Osteoblast (primary cell): ENCODE measurements around the gene ACCSL. TPM values are rescaled to one million over a fixed set of nuclear protein-coding genes. Genes with fewer than 3 reads are reported as not detected.

Experiments used
- DNase-seq: peaks from one replicate; pipeline ENCODE4 v3.0.0; 2011; ENCODE audit warnings: low spot score, mixed read lengths; ENCODE audit not compliant: insufficient read length; ENCODE audit errors: missing footprints
- H2AFZ ChIP-seq: 2 replicates; pipeline ENCODE4 v1.6.0; 2011; ENCODE audit warnings: mild to moderate bottlenecking, low read length
- H3K27ac ChIP-seq: 2 replicates; pipeline ENCODE4 v1.5.1; 2011; ENCODE audit warnings: mild to moderate bottlenecking, low read depth, low read length, moderate library complexity
- H3K27me3 ChIP-seq: 2 replicates; pipeline ENCODE4 v1.6.0; 2012; ENCODE audit warnings: mild to moderate bottlenecking, control low read depth, inconsistent platforms, low read length, moderate library complexity; ENCODE audit not compliant: insufficient read depth
- H3K36me3 ChIP-seq: 2 replicates; pipeline ENCODE4 v1.5.1; 2011; ENCODE audit warnings: mild to moderate bottlenecking, low read length, control low read depth, moderate library complexity; ENCODE audit not compliant: insufficient read depth
- H3K4me1 ChIP-seq: 2 replicates; pipeline ENCODE4 v1.5.1; 2011; ENCODE audit warnings: mild to moderate bottlenecking, low read length, control low read depth, moderate library complexity; ENCODE audit not compliant: insufficient read depth
- H3K4me2 ChIP-seq: 2 replicates; pipeline ENCODE4 v1.6.0; 2011; ENCODE audit warnings: mild to moderate bottlenecking, low read length; ENCODE audit not compliant: insufficient read depth
- H3K4me3 ChIP-seq: fragments of 200-600 bp; sonication (generic); 3 replicates; pipeline ENCODE4 v1.5.1; 2012; ENCODE audit warnings: mild to moderate bottlenecking, low read length, inconsistent platforms; ENCODE audit not compliant: insufficient read depth
- H3K79me2 ChIP-seq: 2 replicates; pipeline ENCODE4 v1.6.0; 2012; ENCODE audit warnings: mild to moderate bottlenecking, low read length, control low read depth, inconsistent platforms; ENCODE audit not compliant: insufficient read depth
- H3K9me3 ChIP-seq: 2 replicates; pipeline ENCODE4 v1.5.1; 2011; ENCODE audit warnings: low read depth, low read length, control low read depth
- H4K20me1 ChIP-seq: 2 replicates; pipeline ENCODE4 v1.6.0; 2012; ENCODE audit warnings: mild to moderate bottlenecking, low read length, control low read depth; ENCODE audit not compliant: insufficient read depth
- CTCF ChIP-seq: IDR thresholded peaks from 2 replicates; pipeline ENCODE4 v1.5.1; 2011; ENCODE audit warnings: mild to moderate bottlenecking, low read depth, low read length, moderate library complexity; ENCODE audit errors: extremely low read depth
- total RNA-seq: library from RNA; depleted of rRNA; stranded (reverse); fragments of >200 nt; gene quantifications from 2 replicates; pipeline ENCODE4 v1.2.3, GENCODE V29; 2012

The ACCSL gene
- total RNA-seq, 1 donor, result not detected

- DNase-seq, result peak; percentile 82
- H3K4me1 ChIP-seq, result peaks cover 23% of the 10 kb centered on the region
- H2AFZ ChIP-seq, result no peak overlapping the region
- H3K27me3 ChIP-seq, result no peaks in the 10 kb centered on the region
- no peaks in the 10 kb centered on the region for H4K20me1 ChIP-seq
- H3K4me3 ChIP-seq, result no peak overlapping the region
- TF ChIP-seq CTCF, result no peak
- H3K4me2 ChIP-seq, result no peak overlapping the region
- H3K36me3 ChIP-seq, result no peaks in the 10 kb centered on the region
- no peaks in the 10 kb centered on the region for H3K79me2 ChIP-seq
- no peaks in the 10 kb centered on the region for H3K9me3 ChIP-seq
- H3K27ac ChIP-seq, result no peak overlapping the region
These were observed 39.7 kb upstream of the ACCSL start for GRCh38 chr11:44008088-44008501.

GRCh38 chr11:44008698-44009097 is 39.1 kb upstream of the ACCSL start:
- TF ChIP-seq CTCF, result no peak
- H3K27ac ChIP-seq, result no peak overlapping the region
- H3K79me2 ChIP-seq, result no peaks in the 10 kb centered on the region
- DNase-seq, result no peak
- H3K4me3 ChIP-seq, result no peak overlapping the region
- no peak overlapping the region for H2AFZ ChIP-seq
- no peak overlapping the region for H3K4me2 ChIP-seq
- no peaks in the 10 kb centered on the region for H3K9me3 ChIP-seq
- H4K20me1 ChIP-seq, result no peaks in the 10 kb centered on the region
- no peaks in the 10 kb centered on the region for H3K27me3 ChIP-seq
- no peaks in the 10 kb centered on the region for H3K36me3 ChIP-seq
- peaks cover 23% of the 10 kb centered on the region for H3K4me1 ChIP-seq

- no peaks in the 10 kb centered on the region for H3K27me3 ChIP-seq
- peak overlapping the region; percentile 44 for H2AFZ ChIP-seq
- peak; percentile 88 for DNase-seq
- H3K4me3 ChIP-seq, result no peak overlapping the region
- no peaks in the 10 kb centered on the region for H3K79me2 ChIP-seq
- TF ChIP-seq CTCF, result no peak
- no peaks in the 10 kb centered on the region for H3K36me3 ChIP-seq
- H4K20me1 ChIP-seq, result no peaks in the 10 kb centered on the region
- peak overlapping the region; percentile 72 for H3K27ac ChIP-seq
- peak overlapping the region; percentile 51 for H3K4me2 ChIP-seq
- no peaks in the 10 kb centered on the region for H3K9me3 ChIP-seq
- H3K4me1 ChIP-seq, result peaks cover 43% of the 10 kb centered on the region
These were observed 37.0 kb upstream of the ACCSL start for GRCh38 chr11:44010789-44011251.

GRCh38 chr11:44011797-44012196 is 36.0 kb upstream of the ACCSL start:
- Histone ChIP-seq H4K20me1 (no peaks in the 10 kb centered on the region), H3K79me2 (no peaks in the 10 kb centered on the region), H3K27me3 (no peaks in the 10 kb centered on the region), H3K4me3 (no peak overlapping the region), H3K4me1 (peaks cover 53% of the 10 kb centered on the region), H3K9me3 (no peaks in the 10 kb centered on the region), H3K27ac (peak overlapping the region; percentile 72), H2AFZ (peak overlapping the region; percentile 71), H3K36me3 (no peaks in the 10 kb centered on the region), H3K4me2 (peak overlapping the region; percentile 51)
- no peak for TF ChIP-seq CTCF
- peak; percentile 96 for DNase-seq
